ENCODE results near the gene BBLN.

DNA sequence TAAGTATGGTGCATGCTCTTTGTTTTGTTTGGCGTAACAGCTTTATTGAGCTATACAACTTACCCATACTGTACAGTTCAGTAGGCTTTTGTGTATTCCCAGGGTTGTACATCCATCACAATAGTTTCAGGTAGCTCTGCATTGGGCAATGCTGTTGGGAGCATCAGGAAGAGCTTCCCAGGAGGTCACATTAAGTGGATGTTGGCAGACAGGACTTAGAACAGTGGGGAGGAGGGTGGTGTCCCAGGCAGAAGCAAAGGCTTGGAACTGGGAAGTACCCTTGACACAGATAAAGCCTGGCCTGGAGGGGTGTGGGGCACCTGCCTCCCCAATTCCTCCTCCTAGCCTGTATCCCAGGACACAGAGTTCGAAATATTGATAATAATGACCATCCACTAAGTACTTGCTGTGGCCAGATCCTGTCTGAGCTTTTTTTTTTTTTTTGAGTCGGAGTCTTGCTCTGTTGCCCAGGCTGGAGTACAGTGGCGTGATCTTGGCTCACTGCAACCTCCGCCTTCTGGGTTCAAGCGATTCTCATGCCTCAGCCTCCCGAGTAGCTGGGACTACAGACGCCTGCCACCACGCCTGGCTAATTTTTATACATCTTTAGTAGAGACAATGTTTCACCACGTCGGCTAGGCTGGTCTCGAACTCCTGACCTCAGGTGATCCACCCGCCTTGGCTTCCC lies 1.3 kb downstream of the BBLN start:
- TF ChIP-seq, protein P1, sequence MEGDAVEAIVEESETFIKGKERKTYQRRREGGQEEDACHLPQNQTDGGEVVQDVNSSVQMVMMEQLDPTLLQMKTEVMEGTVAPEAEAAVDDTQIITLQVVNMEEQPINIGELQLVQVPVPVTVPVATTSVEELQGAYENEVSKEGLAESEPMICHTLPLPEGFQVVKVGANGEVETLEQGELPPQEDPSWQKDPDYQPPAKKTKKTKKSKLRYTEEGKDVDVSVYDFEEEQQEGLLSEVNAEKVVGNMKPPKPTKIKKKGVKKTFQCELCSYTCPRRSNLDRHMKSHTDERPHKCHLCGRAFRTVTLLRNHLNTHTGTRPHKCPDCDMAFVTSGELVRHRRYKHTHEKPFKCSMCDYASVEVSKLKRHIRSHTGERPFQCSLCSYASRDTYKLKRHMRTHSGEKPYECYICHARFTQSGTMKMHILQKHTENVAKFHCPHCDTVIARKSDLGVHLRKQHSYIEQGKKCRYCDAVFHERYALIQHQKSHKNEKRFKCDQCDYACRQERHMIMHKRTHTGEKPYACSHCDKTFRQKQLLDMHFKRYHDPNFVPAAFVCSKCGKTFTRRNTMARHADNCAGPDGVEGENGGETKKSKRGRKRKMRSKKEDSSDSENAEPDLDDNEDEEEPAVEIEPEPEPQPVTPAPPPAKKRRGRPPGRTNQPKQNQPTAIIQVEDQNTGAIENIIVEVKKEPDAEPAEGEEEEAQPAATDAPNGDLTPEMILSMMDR (IDR thresholded peaks at IDR 0.05) = no peak
- TF ChIP-seq POLR2A (IDR thresholded peaks at IDR 0.05) = no peak
